ENCODE data around the gene SLK. TPM values are rescaled to one million over a fixed set of nuclear protein-coding genes. Genes with fewer than 3 reads are reported as not detected.
A peak's percentile ranks its signal among the peaks of the same experiment; 100 is the strongest.

The SLK gene
- total RNA-seq, 4 donors from 2014 or later, result 62.2 to 74.7 (median 68.0) TPM

DNA sequence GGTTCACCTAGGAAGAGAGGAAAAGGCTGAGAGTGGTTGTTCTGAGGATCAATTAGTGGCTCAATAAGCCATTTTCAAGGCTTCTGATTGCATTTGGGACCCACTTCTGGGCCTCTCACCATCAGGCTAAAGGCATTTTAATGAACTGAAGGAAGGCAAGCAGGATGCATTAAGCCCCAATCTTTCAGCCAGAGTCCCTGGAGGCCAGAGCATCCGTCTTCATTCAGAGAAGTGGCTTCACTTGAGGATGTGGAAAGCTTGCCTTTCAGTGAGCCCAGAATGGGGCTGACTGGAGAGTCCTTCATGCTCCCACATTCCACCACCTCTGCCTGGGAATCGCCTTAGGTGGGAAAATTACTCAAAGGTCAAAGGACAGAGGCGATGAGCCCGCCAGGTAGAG lies 76.9 kb downstream of the SLK start:
- WGBS, 2 donors, result 66 to 77% methylated on average over 4 of the region's 4 CpGs
- no peak overlapping the region for H3K27ac ChIP-seq
- no peak for DNase-seq (ENCODE audit: low spot score in 2 of 2)
- no peaks in the 10 kb centered on the region for H3K4me1 ChIP-seq
- no peak for TF ChIP-seq POLR2A (IDR thresholded peaks at IDR 0.05)
- TF ChIP-seq, protein P1, sequence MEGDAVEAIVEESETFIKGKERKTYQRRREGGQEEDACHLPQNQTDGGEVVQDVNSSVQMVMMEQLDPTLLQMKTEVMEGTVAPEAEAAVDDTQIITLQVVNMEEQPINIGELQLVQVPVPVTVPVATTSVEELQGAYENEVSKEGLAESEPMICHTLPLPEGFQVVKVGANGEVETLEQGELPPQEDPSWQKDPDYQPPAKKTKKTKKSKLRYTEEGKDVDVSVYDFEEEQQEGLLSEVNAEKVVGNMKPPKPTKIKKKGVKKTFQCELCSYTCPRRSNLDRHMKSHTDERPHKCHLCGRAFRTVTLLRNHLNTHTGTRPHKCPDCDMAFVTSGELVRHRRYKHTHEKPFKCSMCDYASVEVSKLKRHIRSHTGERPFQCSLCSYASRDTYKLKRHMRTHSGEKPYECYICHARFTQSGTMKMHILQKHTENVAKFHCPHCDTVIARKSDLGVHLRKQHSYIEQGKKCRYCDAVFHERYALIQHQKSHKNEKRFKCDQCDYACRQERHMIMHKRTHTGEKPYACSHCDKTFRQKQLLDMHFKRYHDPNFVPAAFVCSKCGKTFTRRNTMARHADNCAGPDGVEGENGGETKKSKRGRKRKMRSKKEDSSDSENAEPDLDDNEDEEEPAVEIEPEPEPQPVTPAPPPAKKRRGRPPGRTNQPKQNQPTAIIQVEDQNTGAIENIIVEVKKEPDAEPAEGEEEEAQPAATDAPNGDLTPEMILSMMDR (IDR thresholded peaks at IDR 0.05), result no peak
- no peak for TF ChIP-seq EP300 (IDR thresholded peaks at IDR 0.05)
- no peaks in the 10 kb centered on the region for H3K9me3 ChIP-seq
- H3K36me3 ChIP-seq, result no peaks in the 10 kb centered on the region
- no peaks in the 10 kb centered on the region for H3K27me3 ChIP-seq
- H3K4me3 ChIP-seq, result no peak overlapping the region

- Histone ChIP-seq H3K9me3 (no peaks in the 10 kb centered on the region), H3K4me1 (no peaks in the 10 kb centered on the region), H3K27ac (no peak overlapping the region), H3K36me3 (no peaks in the 10 kb centered on the region), H3K4me3 (no peak overlapping the region), H3K27me3 (no peaks in the 10 kb centered on the region)
- DNase-seq (ENCODE audit: low spot score in 2 of 2), result no peak
- TF ChIP-seq POLR2A (IDR thresholded peaks at IDR 0.05), result no peak
- TF ChIP-seq, protein P1 (IDR thresholded peaks at IDR 0.05), result peak in 4 of 5 experiments; percentile 33 to 52 (median 39)
- WGBS, 2 donors, result 65 to 74% methylated on average over 8 to 9 of the region's 9 CpGs
These were observed 78.5 kb downstream of the SLK start for GRCh38 chr10:104045151-104046089.

DNA sequence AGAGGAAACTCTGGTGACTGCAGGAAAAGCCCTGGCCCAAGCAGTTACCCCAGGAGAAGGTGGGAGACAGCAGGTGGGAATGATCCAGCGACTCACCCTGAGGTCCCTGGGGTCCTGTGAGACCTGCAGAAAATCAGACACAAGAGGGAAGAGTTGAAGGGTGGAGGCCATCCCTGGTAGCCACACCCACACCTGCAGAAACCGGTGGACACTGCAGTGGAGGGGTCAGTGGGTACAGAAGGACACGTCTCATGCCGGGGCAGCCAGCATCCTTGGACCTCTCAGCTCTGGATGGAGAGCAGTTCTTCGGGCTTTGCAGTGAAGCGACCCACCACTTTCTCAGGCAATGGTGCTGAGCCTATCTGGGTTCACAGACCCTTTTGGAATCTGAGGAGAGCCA lies 79.7 kb downstream of the SLK start:
- no peak for DNase-seq (ENCODE audit: low spot score in 2 of 2)
- Histone ChIP-seq H3K36me3 (no peaks in the 10 kb centered on the region), H3K27ac (no peak overlapping the region), H3K27me3 (no peaks in the 10 kb centered on the region), H3K4me1 (no peaks in the 10 kb centered on the region), H3K9me3 (no peaks in the 10 kb centered on the region), H3K4me3 (no peak overlapping the region)
- 84 to 87% methylated on average over 6 of the region's 6 CpGs for WGBS, 2 donors
- TF ChIP-seq POLR2A (IDR thresholded peaks at IDR 0.05), result no peak

DNA sequence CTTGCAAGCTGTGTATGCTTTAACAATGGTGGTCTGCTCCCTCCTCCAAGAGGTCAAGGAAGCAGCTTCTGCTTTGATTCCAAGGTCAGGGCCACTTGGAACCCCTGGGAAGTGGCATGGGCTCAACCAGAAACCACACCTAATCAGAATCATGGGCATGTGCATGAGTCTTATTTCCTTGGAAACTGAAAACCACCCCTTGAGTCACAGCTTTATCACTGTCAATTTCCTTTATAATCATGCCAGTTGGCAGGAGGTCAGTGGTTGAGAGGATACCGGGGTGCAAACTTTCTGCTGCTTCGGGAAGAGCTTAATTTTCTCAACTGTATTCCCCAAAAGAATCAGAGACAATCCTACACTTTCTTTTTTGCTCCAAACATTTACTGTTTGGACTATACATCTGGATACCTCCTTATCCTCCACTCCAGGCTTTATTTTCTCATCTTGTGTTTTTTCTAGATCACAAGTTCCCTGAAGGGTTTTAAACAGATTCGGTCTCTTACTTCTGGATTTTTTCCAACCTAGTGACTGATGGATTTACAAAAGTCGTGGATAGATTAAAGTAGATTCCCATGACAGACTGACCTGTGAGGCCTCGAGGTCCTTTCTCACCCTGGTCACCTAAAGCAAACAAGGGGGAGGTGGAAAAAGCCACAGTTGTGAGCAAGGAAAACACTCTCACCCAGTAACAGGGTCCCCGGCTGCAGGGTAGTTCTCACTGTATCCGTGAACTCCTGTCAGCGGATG lies 82.7 kb downstream of the SLK start:
- Histone ChIP-seq H3K27ac (no peak overlapping the region), H3K9me3 (no peaks in the 10 kb centered on the region), H3K27me3 (no peaks in the 10 kb centered on the region), H3K4me3 (no peak overlapping the region), H3K4me1 (no peaks in the 10 kb centered on the region), H3K36me3 (no peaks in the 10 kb centered on the region)
- DNase-seq (ENCODE audit: low spot score in 2 of 2), result no peak
- WGBS, 2 donors, result 56 to 58% methylated on average over 8 of the region's 8 CpGs
- no peak for TF ChIP-seq POLR2A (IDR thresholded peaks at IDR 0.05)
- TF ChIP-seq, protein P1 (IDR thresholded peaks at IDR 0.05), result no peak
- peak in 1 of 2 donors; percentile 9 for TF ChIP-seq EP300 (IDR thresholded peaks at IDR 0.05)

GRCh38 chr10:104052431-104052830 lies 85.5 kb downstream of the SLK start:
- 78 to 88% methylated on average over 2 of the region's 2 CpGs for WGBS, 2 donors
- Histone ChIP-seq H3K4me3 (no peak overlapping the region), H3K4me1 (no peaks in the 10 kb centered on the region), H3K9me3 (no peaks in the 10 kb centered on the region), H3K27ac (peak overlapping the region in 1 of 4 donors; percentile 64), H3K27me3 (no peaks in the 10 kb centered on the region), H3K36me3 (no peaks in the 10 kb centered on the region)
- TF ChIP-seq, protein P1 (IDR thresholded peaks at IDR 0.05), result no peak
- TF ChIP-seq EP300 (IDR thresholded peaks at IDR 0.05) (no peak), POLR2A (IDR thresholded peaks at IDR 0.05) (no peak)
- no peak for DNase-seq (ENCODE audit: low spot score in 2 of 2)

Measured in tibial nerve (tissue), 4 donors.